ENCODE data around the gene ATXN7L3.

ATXN7L3 gene

DNA sequence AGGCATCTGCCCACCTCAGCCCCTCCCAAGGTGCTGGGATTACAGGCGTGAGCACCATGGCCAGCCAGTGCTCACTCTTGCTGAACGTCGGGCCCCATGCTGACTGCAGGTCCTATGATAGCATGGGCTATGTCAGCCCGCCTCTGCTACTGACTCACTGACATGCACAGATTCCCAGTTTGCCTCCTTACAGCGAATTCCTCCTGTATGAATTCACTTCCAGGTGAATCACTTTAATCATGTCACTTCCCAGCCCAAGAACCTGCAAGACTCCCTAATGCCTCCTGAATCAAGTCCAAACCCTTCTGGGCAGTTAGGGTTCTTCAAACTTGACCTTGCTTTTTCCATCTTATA lies 35.9 kb upstream of the ATXN7L3 start:
- ChIA-PET CTCF (no interaction called here), POLR2A (no interaction called here)
- no peak overlapping the region for H3K4me3 ChIP-seq (ENCODE audit: low read depth, low read length)
- DNase-seq (ENCODE audit: low read depth, low spot score), result no peak
- TF ChIP-seq, protein P1, sequence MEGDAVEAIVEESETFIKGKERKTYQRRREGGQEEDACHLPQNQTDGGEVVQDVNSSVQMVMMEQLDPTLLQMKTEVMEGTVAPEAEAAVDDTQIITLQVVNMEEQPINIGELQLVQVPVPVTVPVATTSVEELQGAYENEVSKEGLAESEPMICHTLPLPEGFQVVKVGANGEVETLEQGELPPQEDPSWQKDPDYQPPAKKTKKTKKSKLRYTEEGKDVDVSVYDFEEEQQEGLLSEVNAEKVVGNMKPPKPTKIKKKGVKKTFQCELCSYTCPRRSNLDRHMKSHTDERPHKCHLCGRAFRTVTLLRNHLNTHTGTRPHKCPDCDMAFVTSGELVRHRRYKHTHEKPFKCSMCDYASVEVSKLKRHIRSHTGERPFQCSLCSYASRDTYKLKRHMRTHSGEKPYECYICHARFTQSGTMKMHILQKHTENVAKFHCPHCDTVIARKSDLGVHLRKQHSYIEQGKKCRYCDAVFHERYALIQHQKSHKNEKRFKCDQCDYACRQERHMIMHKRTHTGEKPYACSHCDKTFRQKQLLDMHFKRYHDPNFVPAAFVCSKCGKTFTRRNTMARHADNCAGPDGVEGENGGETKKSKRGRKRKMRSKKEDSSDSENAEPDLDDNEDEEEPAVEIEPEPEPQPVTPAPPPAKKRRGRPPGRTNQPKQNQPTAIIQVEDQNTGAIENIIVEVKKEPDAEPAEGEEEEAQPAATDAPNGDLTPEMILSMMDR (IDR thresholded peaks at IDR 0.05; ENCODE audit: insufficient read depth, low read length, missing control alignments), result no peak

DNA sequence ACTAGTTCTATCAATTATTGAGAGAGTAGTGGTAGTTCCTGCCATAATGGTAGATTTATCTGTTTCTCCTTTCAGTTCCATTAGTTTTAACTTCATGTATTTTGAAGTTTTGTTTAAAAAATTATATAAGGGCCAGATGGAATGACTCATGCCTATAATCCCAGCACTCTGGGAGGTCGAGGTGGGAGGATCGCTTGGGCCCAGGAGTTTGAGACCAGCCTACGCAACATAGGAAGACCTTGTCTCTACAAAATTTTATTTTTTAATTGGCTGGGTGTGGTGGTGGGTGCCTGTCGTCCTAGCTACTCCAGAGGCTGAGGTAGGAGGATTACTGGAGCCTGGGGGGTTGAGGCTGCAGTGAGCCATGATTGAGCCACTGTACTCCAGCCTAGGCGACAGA lies 33.9 kb upstream of the ATXN7L3 start:
- POLR2A ChIA-PET, result no interaction called here
- no peak overlapping the region for H3K4me3 ChIP-seq (ENCODE audit: low read depth, low read length)
- TF ChIP-seq, protein P1 (IDR thresholded peaks at IDR 0.05; ENCODE audit: insufficient read depth, low read length, missing control alignments), result no peak
- CTCF ChIA-PET, result no interaction called here
- DNase-seq (ENCODE audit: low read depth, low spot score), result no peak

DNA sequence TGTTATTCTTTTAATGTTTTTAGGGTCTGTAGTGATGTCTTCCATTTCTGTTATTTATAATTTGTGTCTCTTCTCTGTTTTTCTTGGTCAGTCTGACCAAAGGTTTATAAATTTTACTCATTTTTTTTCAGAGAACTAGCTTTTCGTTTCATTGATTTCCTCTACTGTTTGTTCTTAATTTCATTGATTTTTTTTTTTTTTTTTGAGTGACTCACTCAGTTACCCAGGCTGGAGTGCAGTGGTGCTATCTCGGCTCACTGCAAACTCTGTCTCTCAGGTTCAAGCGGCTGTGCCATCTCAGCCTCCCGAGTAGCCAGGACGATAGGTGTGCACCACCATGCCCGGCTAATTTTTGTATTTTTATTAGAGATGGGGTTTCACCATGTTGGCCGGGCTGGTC lies 32.4 kb upstream of the ATXN7L3 start:
- POLR2A ChIA-PET, result no interaction called here
- CTCF ChIA-PET, result interaction anchor here (0.6 kb wide), 1 partner anchor 76 kb away, joined by 3 read pairs; the partner anchor contains the start of gene RUNDC3A
- TF ChIP-seq, protein P1 (IDR thresholded peaks at IDR 0.05; ENCODE audit: insufficient read depth, low read length, missing control alignments), result no peak

DNA sequence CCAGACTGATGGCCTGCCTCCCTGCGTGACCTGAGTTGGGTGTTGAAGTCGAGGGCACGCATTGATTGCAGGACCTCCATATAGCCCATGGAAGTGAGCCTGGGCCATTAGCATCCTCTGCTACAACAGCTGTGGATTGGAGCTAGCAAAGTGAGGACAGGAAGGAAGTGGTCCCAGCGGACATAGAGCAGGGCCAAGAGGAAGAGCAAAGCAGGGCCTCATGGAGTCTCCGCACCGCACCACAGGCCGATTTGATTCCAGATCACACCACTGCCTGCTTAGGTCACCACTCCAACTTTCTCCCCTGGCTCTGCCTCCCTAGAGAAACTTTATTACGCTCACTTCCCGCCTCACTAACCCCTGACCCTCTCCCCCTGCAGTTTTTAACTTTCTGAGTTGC lies 30.5 kb upstream of the ATXN7L3 start:
- DNase-seq (ENCODE audit: low read depth, low spot score), result no peak
- TF ChIP-seq, protein P1 (IDR thresholded peaks at IDR 0.05; ENCODE audit: insufficient read depth, low read length, missing control alignments), result no peak
- ChIA-PET CTCF (interaction anchor here (2.4 kb wide), 1 partner anchor 9 kb away, joined by 9 read pairs; no protein-coding TSS in a partner anchor), POLR2A (no interaction called here)
- no peak overlapping the region for H3K4me3 ChIP-seq (ENCODE audit: low read depth, low read length)

More for the DNA sequence above, 32.4 kb upstream of the ATXN7L3 start:
- H3K4me3 ChIP-seq (ENCODE audit: low read depth, low read length), result no peak overlapping the region
- DNase-seq (ENCODE audit: low read depth, low spot score), result no peak

DNA sequence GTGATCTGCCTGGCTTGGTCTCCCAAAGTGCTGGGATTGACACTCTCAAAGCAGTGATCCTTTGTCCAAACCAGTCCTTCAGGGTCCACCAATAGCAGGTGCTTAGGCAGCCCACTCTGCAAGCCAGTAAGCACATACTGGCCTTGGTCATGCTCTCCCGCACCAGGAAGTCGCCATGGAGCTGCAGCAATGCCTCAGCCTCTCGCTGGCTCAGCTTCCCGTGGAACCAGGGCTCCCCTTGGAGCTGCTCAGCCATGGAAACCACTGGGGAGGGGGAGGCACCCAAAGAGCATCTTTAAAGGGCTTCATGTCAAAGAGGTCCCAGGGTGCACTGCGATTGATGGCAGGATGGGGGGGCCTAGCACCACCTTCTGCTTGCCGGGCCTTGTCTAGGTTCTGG lies 29.4 kb upstream of the ATXN7L3 start:
- DNase-seq (ENCODE audit: low read depth, low spot score), result no peak
- TF ChIP-seq, protein P1 (IDR thresholded peaks at IDR 0.05; ENCODE audit: insufficient read depth, low read length, missing control alignments), result no peak
- no peak overlapping the region for H3K4me3 ChIP-seq (ENCODE audit: low read depth, low read length)
- ChIA-PET CTCF (no interaction called here), POLR2A (no interaction called here)

DNA sequence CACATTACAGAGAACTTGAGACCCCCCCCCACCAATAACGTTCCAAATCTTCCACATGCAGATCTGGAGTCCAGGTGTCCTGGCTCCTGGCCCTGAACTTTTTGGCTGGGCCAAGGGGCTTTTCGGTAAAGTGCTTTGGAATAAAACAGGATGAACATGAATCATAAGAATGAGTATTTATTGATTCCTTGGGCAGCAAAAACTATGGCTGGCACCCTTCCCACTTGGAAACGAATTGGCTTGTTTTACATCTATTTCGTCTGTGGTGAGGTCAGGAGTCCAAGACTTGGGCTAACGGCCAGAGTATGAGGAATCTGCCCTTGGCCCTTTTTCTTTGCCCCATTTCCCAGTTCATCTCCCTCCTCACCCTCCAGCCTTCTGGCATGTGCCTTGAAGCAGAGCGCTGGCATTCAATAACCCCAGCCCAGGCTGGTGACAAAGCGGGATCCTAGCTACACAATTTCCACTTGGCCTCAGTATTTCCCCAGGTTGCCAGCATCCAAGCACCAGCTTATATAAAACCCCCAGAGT lies 23.9 kb upstream of the ATXN7L3 start:
- no peak overlapping the region for H3K4me3 ChIP-seq (ENCODE audit: low read depth, low read length)
- TF ChIP-seq, protein P1 (IDR thresholded peaks at IDR 0.05; ENCODE audit: insufficient read depth, low read length, missing control alignments), result no peak
- ChIA-PET CTCF (interaction anchor here (0.7 to 0.9 kb wide), 2 partner anchors 13 to 139 kb away, joined by 4 read pairs; partner anchors contain the start of gene FAM171A2), POLR2A (no interaction called here)
- DNase-seq (ENCODE audit: low read depth, low spot score), result no peak

Measured in AG04449 (cell line).